Uterus (tissue), 2 donors: ENCODE results near the gene DOC2A.

Experiments used
- CTCF ChIP-seq, 4 experiments: fragments of 200-600 bp in 2 of 4; fragments of 450-650 bp in 2 of 4; sonication (generic) in 2 of 4; IDR thresholded peaks; one replicate each; pipeline ENCODE4 v1.5.1; 2016 to 2019; ENCODE audit warnings: antibody characterized with exemption in 4 of 4, mild to moderate bottlenecking in 2 of 4, moderate library complexity in 1 of 4
- POLR2A ChIP-seq, 2 donors: fragments of 450-650 bp; IDR thresholded peaks; one replicate each; pipeline ENCODE4 v1.6.1; 2016; ENCODE audit warnings: antibody characterized with exemption in 2 of 2, mild to moderate bottlenecking in 1 of 2, moderate library complexity in 1 of 2

GRCh38 chr16:29973384-29974246 is 37.2 kb downstream of the DOC2A start, which contains the start of gene TAOK2:
- peak in 1 of 4 experiments; percentile 11 for TF ChIP-seq CTCF (IDR thresholded peaks at IDR 0.05)
- TF ChIP-seq POLR2A (IDR thresholded peaks at IDR 0.05): peak; percentile 57 to 89
